ENCODE data around the gene PMIS2.

GRCh38 chr19:35565016-35565856 lies 20.7 kb upstream of the PMIS2 start:
- TF ChIP-seq CTCF (IDR thresholded peaks at IDR 0.05): no peak
- TF ChIP-seq POLR2A (IDR thresholded peaks at IDR 0.05): no peak

All from suprapubic skin (tissue), 3 donors.